Measurements from ENCODE around the gene MRPL36. TPM values are rescaled to one million over a fixed set of nuclear protein-coding genes. Genes with fewer than 3 reads are reported as not detected.

MRPL36 gene
- total RNA-seq, 1 experiment from 2014 or later, result 145 TPM

- Histone ChIP-seq H3K4me2 (no peak overlapping the region), H3K36me3 (ENCODE audit: low read depth) (peaks cover 83% of the 10 kb centered on the region), H3K4me3 (no peak overlapping the region), H3K4me1 (replicated peaks; ENCODE audit: insufficient read depth) (peaks cover 6% of the 10 kb centered on the region), H2AFZ (no peak overlapping the region), H3F3A (ENCODE audit: insufficient read depth, low read depth) (peaks cover 3% of the 10 kb centered on the region), H4K20me1 (ENCODE audit: insufficient read depth) (peaks cover 76% of the 10 kb centered on the region), H3K9me3 (ENCODE audit: insufficient read depth, low read depth) (no peaks in the 10 kb centered on the region), H3K27me3 (ENCODE audit: insufficient read depth, low read depth) (no peaks in the 10 kb centered on the region), H3K79me2 (ENCODE audit: low read depth) (peaks cover 72% of the 10 kb centered on the region), H3K27ac (no peak overlapping the region), H3K9me2 (ENCODE audit: insufficient read depth) (no peaks in the 10 kb centered on the region)
- no TSS peak for BruUV-seq (replicated peaks)
- TF ChIP-seq EZH2 (IDR thresholded peaks at IDR 0.05; ENCODE audit: low read depth) (no peak), CTCF (conservative IDR thresholded peaks at IDR 0.05) (no peak)
- intact Hi-C loops (cut with micrococcal nuclease; ENCODE audit: unreplicated experiment), result no loop called here
- POLR2A ChIA-PET (ENCODE audit: unreplicated experiment), result no interaction called here
- CTCF ChIA-PET, result no interaction called here
- DNase-seq, result no peak
These were observed 8.0 kb upstream of the MRPL36 start for GRCh38 chr5:1807451-1808185.

- H3K9me3 ChIP-seq (ENCODE audit: insufficient read depth, low read depth), result no peaks in the 10 kb centered on the region
- H3K27ac ChIP-seq, result no peak overlapping the region
- ChIA-PET CTCF (no interaction called here), POLR2A (ENCODE audit: unreplicated experiment) (no interaction called here)
- no peak for DNase-seq
- peaks cover 1% of the 10 kb centered on the region for H3F3A ChIP-seq (ENCODE audit: insufficient read depth, low read depth)
- no peak overlapping the region for H3K4me2 ChIP-seq
- H4K20me1 ChIP-seq (ENCODE audit: insufficient read depth), result peaks cover 74% of the 10 kb centered on the region
- peaks cover 79% of the 10 kb centered on the region for H3K79me2 ChIP-seq (ENCODE audit: low read depth)
- no peaks in the 10 kb centered on the region for H3K9me2 ChIP-seq (ENCODE audit: insufficient read depth)
- H3K4me3 ChIP-seq, result no peak overlapping the region
- H2AFZ ChIP-seq, result no peak overlapping the region
- no TSS peak for BruUV-seq (replicated peaks)
- peaks cover 13% of the 10 kb centered on the region for H3K4me1 ChIP-seq (replicated peaks; ENCODE audit: insufficient read depth)
- peaks cover 83% of the 10 kb centered on the region for H3K36me3 ChIP-seq (ENCODE audit: low read depth)
- no peaks in the 10 kb centered on the region for H3K27me3 ChIP-seq (ENCODE audit: insufficient read depth, low read depth)
- intact Hi-C loops (cut with micrococcal nuclease; ENCODE audit: unreplicated experiment), result no loop called here
- TF ChIP-seq EZH2 (IDR thresholded peaks at IDR 0.05; ENCODE audit: low read depth) (no peak), CTCF (conservative IDR thresholded peaks at IDR 0.05) (no peak)
These were observed 7.3 kb upstream of the MRPL36 start for GRCh38 chr5:1806974-1807373.

- no peak overlapping the region for H3K4me3 ChIP-seq
- no peaks in the 10 kb centered on the region; the same call in 1 of the 2 replicates for H3F3A ChIP-seq (ENCODE audit: insufficient read depth, low read depth)
- no peak for DNase-seq
- ChIA-PET CTCF (no interaction called here), POLR2A (ENCODE audit: unreplicated experiment) (no interaction called here)
- no peaks in the 10 kb centered on the region for H3K9me2 ChIP-seq (ENCODE audit: insufficient read depth)
- H2AFZ ChIP-seq, result no peak overlapping the region
- H3K79me2 ChIP-seq (ENCODE audit: low read depth), result peaks cover 86% of the 10 kb centered on the region
- H3K36me3 ChIP-seq (ENCODE audit: low read depth), result peaks cover 75% of the 10 kb centered on the region
- H4K20me1 ChIP-seq (ENCODE audit: insufficient read depth), result peaks cover 66% of the 10 kb centered on the region
- no peak for TF ChIP-seq CTCF (conservative IDR thresholded peaks at IDR 0.05)
- no peak for TF ChIP-seq EZH2 (IDR thresholded peaks at IDR 0.05; ENCODE audit: low read depth)
- H3K4me1 ChIP-seq (replicated peaks; ENCODE audit: insufficient read depth), result peaks cover 13% of the 10 kb centered on the region
- no TSS peak for BruUV-seq (replicated peaks)
- no peak overlapping the region for H3K27ac ChIP-seq
- H3K27me3 ChIP-seq (ENCODE audit: insufficient read depth, low read depth), result no peaks in the 10 kb centered on the region
- no peak overlapping the region for H3K4me2 ChIP-seq
- H3K9me3 ChIP-seq (ENCODE audit: insufficient read depth, low read depth), result no peaks in the 10 kb centered on the region
- intact Hi-C loops (cut with micrococcal nuclease; ENCODE audit: unreplicated experiment), result no loop called here
These were observed 6.6 kb upstream of the MRPL36 start for GRCh38 chr5:1806199-1806598.
